HG03520 (cell line): ENCODE data around the gene SMIM10.
"Not testable (repeated sequence)": the region's sequence is repeated elsewhere in the genome, so short reads cannot be mapped to it uniquely, and the experiment has no call there.

ENCODE experiments used
- ATAC-seq: cut with Tn5 transposase; IDR thresholded peaks from one replicate; pipeline ENCODE4 v1.9.1; 2021; ENCODE audit warnings: mild to moderate bottlenecking, moderate library complexity; ENCODE audit not compliant: unreplicated experiment

The SMIM10 gene

DNA sequence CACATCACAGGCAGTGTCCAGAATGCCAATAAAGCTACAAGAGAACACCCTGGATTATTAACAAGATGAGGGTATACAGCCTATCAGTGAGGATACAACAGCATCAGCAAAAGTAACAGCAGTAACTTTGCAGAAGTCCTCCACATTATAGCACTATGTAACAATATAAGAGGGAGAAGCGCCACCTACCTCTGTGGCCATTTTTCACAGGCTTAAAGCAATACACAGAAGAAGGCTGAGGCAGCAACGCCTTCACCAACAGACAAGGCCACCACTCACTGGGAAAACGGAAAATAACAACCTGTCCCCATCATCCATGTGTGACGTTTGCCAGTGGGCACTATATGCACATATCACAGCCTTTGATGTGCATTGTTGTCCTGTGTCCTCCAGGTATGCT, 19.0 kb downstream of the SMIM10 start:
- no peak for ATAC-seq

DNA sequence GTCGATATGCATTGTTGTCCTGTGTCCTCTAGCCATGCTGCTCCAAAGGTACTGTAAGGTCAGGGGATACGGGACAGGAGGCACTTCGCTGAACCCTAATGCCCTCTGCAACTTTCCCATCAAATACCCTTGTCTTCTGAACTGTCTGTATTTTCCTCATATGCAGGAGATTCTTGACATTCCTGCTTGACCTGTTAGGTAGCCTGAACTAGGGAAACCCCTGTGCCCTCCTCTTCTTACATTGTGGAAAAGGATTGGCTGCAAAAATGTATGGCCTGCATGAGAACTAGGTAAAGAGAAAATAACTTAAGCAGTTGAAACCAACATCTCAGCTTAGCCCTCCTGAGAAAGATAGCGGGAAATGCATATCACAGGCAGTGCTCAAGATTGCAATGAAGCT, 20.1 kb downstream of the SMIM10 start:
- no peak for ATAC-seq

DNA sequence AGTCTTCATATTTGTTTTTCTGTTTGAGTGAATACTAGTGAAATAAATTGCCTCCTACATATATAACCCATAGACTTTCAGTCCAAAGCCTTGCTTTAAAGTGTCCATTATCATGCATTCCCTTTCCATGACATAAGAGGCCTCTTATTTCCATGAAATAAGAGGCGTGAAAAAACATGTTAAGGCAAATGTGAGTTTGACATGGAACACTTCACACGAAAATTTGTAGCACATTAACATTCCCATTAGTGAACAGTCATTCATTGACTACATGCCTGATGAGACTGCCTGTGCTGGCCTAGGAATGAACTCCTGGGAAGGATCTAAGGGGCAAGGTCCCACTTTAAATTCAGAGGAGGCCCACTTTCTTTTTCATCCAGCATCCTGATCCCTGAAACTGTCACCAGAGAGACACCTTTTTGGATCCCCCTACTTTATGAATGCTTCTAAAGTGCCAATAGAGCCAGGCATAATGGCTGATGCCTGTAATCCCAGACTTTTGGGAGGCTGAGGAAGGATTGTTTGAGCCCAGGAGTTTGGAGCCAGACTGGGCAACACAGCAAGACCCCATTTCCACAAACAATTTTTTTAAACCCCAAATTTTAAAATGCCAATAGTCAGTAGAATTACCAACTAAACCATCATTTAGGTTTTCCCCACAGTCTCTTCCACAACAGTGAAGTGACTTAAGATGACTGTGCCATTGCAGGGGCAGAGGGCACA, 24.9 kb downstream of the SMIM10 start:
- no peak for ATAC-seq

DNA sequence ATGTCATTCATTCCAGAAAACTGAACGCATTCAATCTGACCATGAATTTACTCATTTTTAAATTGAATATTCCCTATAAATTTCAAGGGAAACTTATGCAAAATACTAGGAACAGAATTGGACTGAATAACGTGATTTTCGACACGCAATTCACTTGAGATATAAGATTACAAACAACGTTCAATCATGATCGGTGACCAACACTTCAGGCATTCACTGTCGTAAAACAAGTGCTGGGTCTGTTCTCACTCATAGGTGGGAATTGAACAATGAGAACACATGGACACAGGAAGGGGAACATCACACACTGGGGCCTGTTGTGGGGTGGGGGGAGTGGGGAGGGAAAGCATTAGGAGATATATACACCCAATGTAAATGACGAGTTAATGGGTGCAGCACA, 29.1 kb downstream of the SMIM10 start:
- ATAC-seq = not testable (repeated sequence)

DNA sequence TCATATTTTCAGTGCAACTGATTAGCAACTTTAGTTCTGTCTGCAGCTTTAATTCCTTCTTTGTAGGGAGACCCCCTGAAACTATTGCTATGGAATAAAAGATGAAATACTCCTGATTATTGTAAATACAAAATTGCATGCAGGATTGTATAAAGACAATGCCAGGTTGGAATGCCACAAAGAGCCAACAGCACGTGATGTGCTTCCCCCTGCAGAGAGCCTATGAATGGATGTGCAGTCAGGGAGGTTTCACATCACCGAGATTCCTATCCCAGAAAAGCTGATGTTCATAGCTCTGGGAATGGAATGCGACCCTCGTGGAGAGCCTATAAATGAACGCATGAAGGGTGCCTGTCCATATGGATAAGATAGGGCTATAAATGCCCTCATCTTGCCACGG, 33.0 kb downstream of the SMIM10 start:
- ATAC-seq = not testable (repeated sequence)

GRCh38 chrX:135024526-135024925, 33.7 kb downstream of the SMIM10 start:
- ATAC-seq = no peak

DNA sequence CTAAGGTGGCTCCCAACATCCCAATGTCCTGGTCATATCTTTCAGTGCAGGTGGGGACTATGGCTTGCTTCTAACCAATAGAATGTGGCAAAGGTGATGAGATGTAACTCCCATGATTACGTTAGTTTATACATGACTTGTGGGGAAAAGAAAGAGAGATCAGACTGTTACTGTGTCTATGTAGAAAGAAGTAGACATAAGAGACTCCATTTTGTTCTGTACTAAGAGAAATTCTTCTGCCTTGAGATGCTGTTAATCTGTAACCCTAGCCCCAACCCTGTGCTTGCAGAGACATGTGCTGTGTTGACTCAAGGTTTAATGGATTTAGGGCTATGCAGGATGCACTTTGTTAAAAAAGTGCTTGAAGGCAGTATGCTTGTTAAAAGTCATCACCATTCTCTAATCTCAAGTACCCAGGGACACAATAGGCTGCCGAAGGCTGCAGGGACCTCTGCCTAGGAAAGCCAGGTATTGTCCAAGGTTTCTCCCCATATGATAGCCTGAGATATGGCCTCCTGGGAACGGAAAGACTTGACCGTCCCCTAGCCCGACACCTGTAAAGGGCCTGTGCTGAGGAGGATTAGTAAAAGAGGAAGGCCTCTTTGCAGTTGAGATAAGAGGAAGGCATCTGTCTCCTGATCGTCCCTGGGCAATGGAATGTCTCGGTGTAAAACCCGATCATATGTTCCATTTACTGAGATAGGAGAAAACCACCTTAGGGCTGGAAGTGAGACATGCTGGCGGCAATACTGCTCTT, 39.6 kb downstream of the SMIM10 start:
- ATAC-seq = not testable (repeated sequence)

DNA sequence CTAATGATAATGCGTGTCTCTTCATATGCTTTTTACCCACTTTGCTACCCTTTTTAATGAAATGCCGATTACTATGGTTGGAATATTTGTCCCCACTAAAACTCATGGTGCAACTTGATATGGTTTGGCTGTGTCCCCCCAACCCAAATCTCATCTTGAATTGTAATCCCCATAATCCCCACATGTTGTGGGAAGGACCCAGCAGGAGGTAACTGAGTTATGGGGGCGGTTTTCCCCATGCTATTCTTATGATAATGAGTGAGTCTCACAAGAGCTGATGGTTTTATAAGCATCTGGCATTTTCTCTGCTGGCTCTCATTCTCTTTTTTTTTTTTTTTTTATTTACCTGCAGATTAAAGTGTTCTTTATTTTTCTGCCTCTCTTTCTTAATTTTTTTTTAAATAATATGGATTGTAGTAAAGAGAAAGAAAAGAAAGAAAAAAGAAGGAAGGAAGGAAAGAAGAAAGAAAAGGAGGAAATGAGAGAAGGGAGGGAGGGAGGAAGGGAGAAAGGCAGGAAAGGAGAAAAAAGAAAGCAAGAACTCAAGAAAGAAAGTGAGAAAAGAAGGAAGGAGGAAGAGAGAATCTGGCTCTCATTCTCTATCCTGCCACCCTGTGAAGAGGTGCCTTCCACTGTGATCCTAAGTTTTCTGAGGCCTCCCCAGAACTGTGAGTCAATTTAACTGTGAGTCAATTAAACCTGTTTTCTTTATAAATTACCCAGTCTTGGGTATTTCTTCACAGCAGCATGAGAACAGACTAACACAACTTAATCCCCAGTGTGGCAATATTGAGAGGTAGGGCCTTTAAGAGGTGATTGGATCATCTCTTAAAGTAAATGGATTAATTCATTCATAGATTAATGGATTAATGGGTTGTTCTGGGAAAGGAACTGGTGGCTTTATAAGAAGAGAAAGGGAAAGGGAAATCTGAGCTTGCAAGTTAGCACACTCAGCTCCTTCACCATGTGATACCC, 50.6 kb downstream of the SMIM10 start:
- not testable (repeated sequence) for ATAC-seq
